Psoas muscle (tissue), 8 donors: ENCODE results near the gene HOXC12. TPM values are rescaled to one million over a fixed set of nuclear protein-coding genes. Genes with fewer than 3 reads are reported as not detected.
A peak's percentile ranks its signal among the peaks of the same experiment; 100 is the strongest.

Experiments used
- ATAC-seq, 4 donors: fragments of 200-7000 bp; cut with Tn5 transposase; one replicate each; pipeline ENCODE4 v1.9.1; 2020; ENCODE audit warnings: moderate library complexity in 3 of 4, mild to moderate bottlenecking in 2 of 4
- DNase-seq, 2 donors: peaks; one replicate each; pipeline ENCODE4 v3.0.0-alpha.2; 2020
- H3K27ac ChIP-seq: fragments of 200-600 bp; one replicate; pipeline ENCODE4 v1.8.0; 2022
- H3K27me3 ChIP-seq, 3 donors: fragments of 200-600 bp in 1 of 3; one replicate each; pipeline versions ENCODE4 v1.6.1 to v1.8.0; 2013 to 2022; ENCODE audit warnings: low read length in 2 of 3, mild to moderate bottlenecking in 2 of 3, moderate library complexity in 1 of 3; ENCODE audit not compliant: insufficient read depth in 3 of 3
- H3K36me3 ChIP-seq, 2 donors: fragments of 200-600 bp in 1 of 2; one replicate each; pipeline versions ENCODE4 v1.6.1 to v1.8.0; 2013 to 2022; ENCODE audit warnings: low read depth in 1 of 2, mild to moderate bottlenecking in 1 of 2, moderate library complexity in 1 of 2; ENCODE audit not compliant: insufficient read depth in 1 of 2
- H3K4me1 ChIP-seq: fragments of 200-600 bp; one replicate; pipeline ENCODE4 v1.8.0; 2022
- H3K4me3 ChIP-seq: fragments of 200-600 bp; one replicate; pipeline ENCODE4 v1.8.0; 2022; ENCODE audit warnings: mild to moderate bottlenecking
- H3K9me3 ChIP-seq: fragments of 200-600 bp; one replicate; pipeline ENCODE4 v1.8.0; 2022
- CTCF ChIP-seq: fragments of 200-600 bp; IDR thresholded peaks from one replicate; pipeline ENCODE4 v1.8.0; 2022; ENCODE audit warnings: antibody characterized with exemption
- WGBS, 3 donors: extraction: QIAGEN DNeasy Blood & Tissue Kit; methylation state at CpG; one replicate each; pipeline versions ENCODE4 v1.1.6 to v1.1.7; 2013; 5-methylcytosine and 5-hydroxymethylcytosine counted together
- intact Hi-C, 2 donors: fragments of 100-400 bp; cut with DNase I; formaldehyde crosslinking; loops; one replicate each; pipeline versions ENCODE4 v1.11.0 to v1.14.2; 2022
- polyA plus RNA-seq, 3 donors: library from polyadenylated mRNA; stranded (reverse); fragments of 200-250 nt; gene quantifications; one replicate each; pipeline ENCODE4 v1.2.3, GENCODE V29; 2013
- total RNA-seq, 4 donors: library from RNA; stranded (reverse); fragmentation: NEBNext Ultra II Directional in 2 of 4; extraction: Animal tissue kit (Norgen Biotek cat#: 25700) in 2 of 4; gene quantifications; one replicate each; pipeline versions ENCODE4 v1.2.1 to v1.2.4, GENCODE V29; 2021 to 2023
- donor health status: healthy with polysubstance abuse.
- donor health status: DM: no; HTN: no; CAD: no; lungs with moderate emphysema.
- donor health status: Bipolar disorder and iron deficiency.
- donor health status: healthy.
- donor health status: DM: yes; HTN: yes; CAD: no.
- donor health status: DM: no; HTN: no; CAD: no.
- donor health status: DM: no; HTN: no; CAD: no.
- donor health status: DM: yes; HTN: yes; CAD: no.

Gene HOXC12
- total and polyA plus RNA-seq, 7 donors: under 0.01 to 0.01 TPM; not detected in 5

- no peak for ATAC-seq
- 10 to 27% (median 19%) methylated on average over 50 to 51 of the region's 51 CpGs for WGBS, 3 donors
- no peak overlapping the region for H3K27ac ChIP-seq
- no peaks in the 10 kb centered on the region for H3K4me1 ChIP-seq
- intact Hi-C loops: no loop called here
- peak in 1 of 2 donors; percentile 42 for DNase-seq
- no peaks in the 10 kb centered on the region for H3K9me3 ChIP-seq
- H3K4me3 ChIP-seq: no peak overlapping the region
- no peak for TF ChIP-seq CTCF
- H3K27me3 ChIP-seq: peaks cover 0 to 96% (median 35%) of the 10 kb centered on the region in 3 donors
- no peaks in the 10 kb centered on the region for H3K36me3 ChIP-seq
Observed at GRCh38 chr12:53944907-53945847, 9.5 kb upstream of the HOXC12 start.

DNA sequence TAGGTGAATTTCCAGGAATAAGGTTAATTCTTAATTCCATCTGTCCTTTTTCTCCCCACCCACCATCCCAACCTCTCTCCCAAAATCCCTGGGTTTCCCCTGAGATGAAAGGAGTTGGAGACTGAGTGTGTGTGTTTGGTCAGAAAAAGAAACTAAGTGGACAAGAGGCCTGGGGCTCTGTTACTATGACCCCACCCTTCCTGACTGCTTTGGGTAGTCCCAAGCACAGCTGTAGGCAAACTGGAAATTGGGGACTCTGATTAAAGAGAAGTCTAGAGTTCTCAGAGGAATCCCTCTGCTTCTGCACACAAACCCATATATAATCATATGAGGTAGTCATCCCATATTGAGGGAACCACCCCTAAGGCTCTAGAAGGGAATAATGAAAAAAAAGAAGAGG is 7.0 kb upstream of the HOXC12 start:
- intact Hi-C loops: no loop called here
- DNase-seq: no peak
- no peaks in the 10 kb centered on the region for H3K4me1 ChIP-seq
- no peak overlapping the region for H3K27ac ChIP-seq
- peaks cover 0 to 96% (median 50%) of the 10 kb centered on the region in 3 donors for H3K27me3 ChIP-seq
- no peaks in the 10 kb centered on the region for H3K9me3 ChIP-seq
- no peak overlapping the region for H3K4me3 ChIP-seq
- TF ChIP-seq CTCF: no peak
- no peak for ATAC-seq
- no peaks in the 10 kb centered on the region for H3K36me3 ChIP-seq

DNA sequence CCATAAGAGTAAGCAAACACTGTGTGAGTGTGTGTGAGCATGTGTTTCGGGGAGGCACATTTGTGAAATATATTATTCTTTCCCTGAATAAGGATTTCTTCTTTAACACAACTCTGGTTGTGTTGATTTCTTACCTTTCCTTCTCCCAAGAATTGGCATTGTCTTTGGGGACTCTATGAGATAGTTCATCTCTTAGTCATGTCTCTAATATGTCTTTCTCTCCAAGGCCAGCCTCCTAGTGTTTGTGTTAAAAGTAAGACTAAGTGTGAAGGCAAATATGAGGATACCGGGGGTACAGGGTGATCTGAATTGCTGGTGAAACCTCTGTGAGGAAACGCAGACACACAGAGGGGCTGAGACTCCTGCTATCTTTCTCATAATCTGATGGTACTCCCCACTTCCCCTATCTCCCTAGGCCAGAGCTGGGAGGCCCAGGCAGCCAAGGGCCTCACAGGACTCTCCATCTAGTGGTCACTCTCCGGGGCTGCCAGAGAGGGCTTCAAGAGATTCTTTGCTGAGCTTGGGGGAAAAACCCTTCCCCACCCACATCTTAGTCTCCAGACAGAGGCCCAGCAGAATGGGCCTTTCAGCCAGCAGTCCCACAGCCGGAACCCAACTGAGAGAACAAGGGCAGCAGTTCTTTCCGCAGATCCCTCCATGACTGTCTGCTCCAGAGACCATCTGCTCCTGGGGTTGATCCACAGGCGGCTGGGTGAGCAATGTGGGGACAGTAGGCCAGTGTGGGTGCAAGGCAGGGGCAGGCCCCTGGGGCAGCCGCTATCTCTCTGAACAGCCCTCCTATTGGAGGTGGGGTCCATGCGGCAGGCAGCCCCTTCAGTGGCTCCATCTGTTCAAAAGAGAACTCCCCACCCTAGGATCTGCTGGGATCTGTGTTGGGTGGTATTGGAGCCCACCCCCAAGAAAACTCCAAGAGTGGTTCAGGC is 5.8 kb upstream of the HOXC12 start:
- no peak for ATAC-seq
- TF ChIP-seq CTCF: no peak
- no peak overlapping the region for H3K27ac ChIP-seq
- H3K4me1 ChIP-seq: no peaks in the 10 kb centered on the region
- DNase-seq: no peak
- intact Hi-C loops: no loop called here
- H3K4me3 ChIP-seq: no peak overlapping the region
- peaks cover 0 to 96% (median 56%) of the 10 kb centered on the region in 3 donors for H3K27me3 ChIP-seq
- 68 to 91% (median 78%) methylated on average over 9 of the region's 9 CpGs for WGBS, 3 donors
- no peaks in the 10 kb centered on the region for H3K36me3 ChIP-seq
- no peaks in the 10 kb centered on the region for H3K9me3 ChIP-seq

DNA sequence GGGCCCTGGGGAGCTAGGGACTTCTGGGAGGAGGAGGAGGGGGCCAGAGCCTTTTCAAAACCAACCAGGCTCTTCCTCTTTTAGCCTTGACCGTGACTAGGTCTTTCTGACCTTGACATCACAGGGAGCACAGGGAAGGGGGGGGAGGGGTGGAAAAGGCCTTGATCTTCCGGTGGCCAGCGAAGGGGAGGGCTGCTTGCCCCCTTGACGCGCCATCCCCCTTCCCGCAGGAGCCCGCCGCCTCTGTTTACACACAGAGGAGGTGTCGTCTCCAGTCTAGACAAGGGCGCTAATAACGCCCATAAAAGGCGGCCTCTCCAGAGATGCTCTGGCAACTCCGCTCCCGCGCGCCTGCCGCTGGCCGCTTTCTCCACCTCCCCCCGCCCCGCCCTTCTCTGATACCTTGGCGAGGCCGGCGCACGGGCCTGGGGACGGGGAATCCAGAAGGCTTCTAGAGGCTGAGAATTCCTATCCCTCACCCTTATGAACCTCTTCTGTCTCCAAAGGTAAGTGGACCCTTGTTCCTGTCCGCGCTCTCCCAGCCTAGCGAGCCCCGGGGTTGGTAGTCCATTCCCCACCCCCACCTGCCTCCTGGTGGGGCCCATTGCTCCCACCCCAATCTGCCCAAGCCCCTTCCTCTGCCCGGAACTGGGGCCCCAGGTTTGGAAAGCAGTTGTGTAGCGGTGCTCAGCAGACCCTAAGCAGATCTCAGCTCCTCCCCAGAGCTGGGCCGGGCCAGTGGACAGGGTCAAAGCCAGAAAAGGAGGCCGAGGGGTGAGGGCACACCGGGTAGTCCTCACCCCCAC is 4.9 kb upstream of the HOXC12 start:
- no peak for ATAC-seq
- 26 to 34% (median 27%) methylated on average over 32 to 34 of the region's 34 CpGs for WGBS, 3 donors
- H3K9me3 ChIP-seq: no peaks in the 10 kb centered on the region
- TF ChIP-seq CTCF: no peak
- H3K4me3 ChIP-seq: no peak overlapping the region
- peaks cover 0 to 96% (median 56%) of the 10 kb centered on the region in 3 donors for H3K27me3 ChIP-seq
- intact Hi-C loops: loop anchor here in 1 of 2 donors (10.0 kb wide), 1 partner anchor 165 kb away; no protein-coding TSS in a partner anchor
- no peaks in the 10 kb centered on the region for H3K4me1 ChIP-seq
- no peak overlapping the region for H3K27ac ChIP-seq
- no peaks in the 10 kb centered on the region for H3K36me3 ChIP-seq
- DNase-seq: peak in 1 of 2 donors; percentile 45
